Fibroblast of lung (primary cell): ENCODE results near the gene GET4.

Experiments used
- EZH2 ChIP-seq: IDR thresholded peaks from 2 replicates; pipeline ENCODE4 v1.5.1; 2012; ENCODE audit warnings: low read length, control low read depth, mild to moderate bottlenecking; ENCODE audit errors: missing control alignments
- TF ChIP-seq, protein P1 (sequence below), 2 donors: IDR thresholded peaks in 1 of 2; conservative IDR thresholded peaks in 1 of 2; 1 replicate in 1 of 2; 2 replicates in 1 of 2; pipeline ENCODE4 v1.5.1; 2011 to 2012; ENCODE audit warnings: low read length in 2 of 2, control low read depth in 1 of 2, inconsistent platforms in 1 of 2, low read depth in 1 of 2, mild to moderate bottlenecking in 1 of 2

DNA sequence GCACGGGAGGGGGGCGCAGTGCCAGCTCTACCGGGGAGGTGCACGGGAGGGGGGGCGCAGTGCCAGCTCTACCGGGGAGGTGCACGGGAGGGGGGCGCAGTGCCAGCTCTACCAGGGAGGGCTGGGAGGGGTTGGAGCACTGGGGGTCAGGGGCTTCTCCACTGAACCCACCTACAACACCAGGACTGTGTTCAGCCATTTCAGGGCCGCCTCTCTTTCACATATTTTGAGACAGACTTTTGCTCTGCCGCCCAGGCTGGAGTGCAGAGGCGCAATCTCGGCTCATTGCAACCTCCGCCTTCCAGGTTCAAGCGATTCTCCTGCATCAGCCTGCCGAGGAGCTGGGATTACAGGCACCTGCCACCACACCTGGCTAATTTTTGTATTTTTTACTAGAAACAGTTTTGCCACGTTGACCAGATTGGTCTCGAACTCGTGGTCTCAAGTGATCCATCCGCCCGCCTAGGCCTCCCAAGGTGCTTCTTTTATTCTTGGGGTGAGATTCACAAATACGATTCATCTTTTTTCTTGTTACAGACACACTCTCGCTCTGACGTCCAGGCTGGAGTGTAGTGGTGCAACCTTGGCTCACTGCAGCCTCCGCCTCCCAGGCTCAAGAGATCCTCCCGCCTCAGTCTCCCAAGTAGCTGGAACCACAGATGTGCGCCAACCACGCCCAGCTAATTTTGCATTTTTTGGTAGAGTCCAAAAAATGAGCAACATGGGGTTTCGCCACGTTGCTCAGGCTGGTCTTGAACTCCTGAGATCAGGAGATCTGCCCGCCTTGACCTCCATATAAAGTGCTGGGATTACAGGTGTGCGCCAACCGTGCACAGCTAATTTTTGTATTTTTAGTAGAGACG is 41.1 kb downstream of the GET4 start:
- TF ChIP-seq, protein P1, sequence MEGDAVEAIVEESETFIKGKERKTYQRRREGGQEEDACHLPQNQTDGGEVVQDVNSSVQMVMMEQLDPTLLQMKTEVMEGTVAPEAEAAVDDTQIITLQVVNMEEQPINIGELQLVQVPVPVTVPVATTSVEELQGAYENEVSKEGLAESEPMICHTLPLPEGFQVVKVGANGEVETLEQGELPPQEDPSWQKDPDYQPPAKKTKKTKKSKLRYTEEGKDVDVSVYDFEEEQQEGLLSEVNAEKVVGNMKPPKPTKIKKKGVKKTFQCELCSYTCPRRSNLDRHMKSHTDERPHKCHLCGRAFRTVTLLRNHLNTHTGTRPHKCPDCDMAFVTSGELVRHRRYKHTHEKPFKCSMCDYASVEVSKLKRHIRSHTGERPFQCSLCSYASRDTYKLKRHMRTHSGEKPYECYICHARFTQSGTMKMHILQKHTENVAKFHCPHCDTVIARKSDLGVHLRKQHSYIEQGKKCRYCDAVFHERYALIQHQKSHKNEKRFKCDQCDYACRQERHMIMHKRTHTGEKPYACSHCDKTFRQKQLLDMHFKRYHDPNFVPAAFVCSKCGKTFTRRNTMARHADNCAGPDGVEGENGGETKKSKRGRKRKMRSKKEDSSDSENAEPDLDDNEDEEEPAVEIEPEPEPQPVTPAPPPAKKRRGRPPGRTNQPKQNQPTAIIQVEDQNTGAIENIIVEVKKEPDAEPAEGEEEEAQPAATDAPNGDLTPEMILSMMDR (conservative IDR thresholded peaks at IDR 0.05 in 1 of 2, IDR thresholded peaks at IDR 0.05 in 1 of 2; ENCODE audit: low read depth in 1 of 2, low read length in 2 of 2): no peak
- TF ChIP-seq EZH2: no peak
